Thymus (tissue), 11 donors: ENCODE measurements around the gene MED12. TPM values are rescaled to one million over a fixed set of nuclear protein-coding genes. Genes with fewer than 3 reads are reported as not detected.

Experiments
- DNase-seq, 9 donors: peaks; one replicate each; pipeline ENCODE4 v3.0.0-alpha.2; 2013; ENCODE audit warnings: low spot score in 9 of 9, low read depth in 6 of 9, missing footprints in 1 of 9
- H3K27ac ChIP-seq, 2 donors: one replicate each; pipeline ENCODE4 v1.5.1; 2013; ENCODE audit warnings: control low read depth in 1 of 2, low read depth in 1 of 2, low read length in 1 of 2, mild to moderate bottlenecking in 1 of 2, moderate library complexity in 1 of 2
- H3K27me3 ChIP-seq, 2 donors: one replicate each; pipeline ENCODE4 v1.5.1; 2013; ENCODE audit warnings: low read length in 1 of 2; ENCODE audit not compliant: control insufficient read depth in 2 of 2, insufficient read depth in 1 of 2
- H3K36me3 ChIP-seq, 2 donors: one replicate each; pipeline ENCODE4 v1.5.1; 2013; ENCODE audit warnings: low read length in 1 of 2, mild to moderate bottlenecking in 1 of 2, moderate library complexity in 1 of 2; ENCODE audit not compliant: control insufficient read depth in 2 of 2, insufficient read depth in 2 of 2
- H3K4me1 ChIP-seq, 2 donors: one replicate each; pipeline ENCODE4 v1.5.1; 2013; ENCODE audit warnings: low read length in 2 of 2; ENCODE audit not compliant: control insufficient read depth in 2 of 2, insufficient read depth in 2 of 2
- H3K4me3 ChIP-seq, 2 donors: one replicate each; pipeline ENCODE4 v1.5.1; 2013; ENCODE audit warnings: low read length in 2 of 2, control low read depth in 1 of 2, mild to moderate bottlenecking in 1 of 2
- H3K9me3 ChIP-seq, 2 donors: one replicate each; pipeline ENCODE4 v1.5.1; 2013; ENCODE audit warnings: low read length in 1 of 2, mild to moderate bottlenecking in 1 of 2; ENCODE audit not compliant: control insufficient read depth in 2 of 2, insufficient read depth in 1 of 2
- WGBS: extraction: QIAGEN DNeasy Blood & Tissue Kit; methylation state at CpG from one replicate; pipeline ENCODE4 v1.1.7; 2013; 5-methylcytosine and 5-hydroxymethylcytosine counted together
- polyA plus RNA-seq: library from polyadenylated mRNA; stranded (reverse); fragments of 200-250 nt; gene quantifications from one replicate; pipeline ENCODE4 v1.2.3, GENCODE V29; 2013
- total RNA-seq: library from RNA; stranded (reverse); fragments of 120-200 nt; gene quantifications from one replicate; pipeline ENCODE4 v1.2.4, GENCODE V29; 2013
- donor health status: healthy.

Gene MED12
- total and polyA plus RNA-seq, 2 donors, result 9.3 to 11.0 TPM

DNA sequence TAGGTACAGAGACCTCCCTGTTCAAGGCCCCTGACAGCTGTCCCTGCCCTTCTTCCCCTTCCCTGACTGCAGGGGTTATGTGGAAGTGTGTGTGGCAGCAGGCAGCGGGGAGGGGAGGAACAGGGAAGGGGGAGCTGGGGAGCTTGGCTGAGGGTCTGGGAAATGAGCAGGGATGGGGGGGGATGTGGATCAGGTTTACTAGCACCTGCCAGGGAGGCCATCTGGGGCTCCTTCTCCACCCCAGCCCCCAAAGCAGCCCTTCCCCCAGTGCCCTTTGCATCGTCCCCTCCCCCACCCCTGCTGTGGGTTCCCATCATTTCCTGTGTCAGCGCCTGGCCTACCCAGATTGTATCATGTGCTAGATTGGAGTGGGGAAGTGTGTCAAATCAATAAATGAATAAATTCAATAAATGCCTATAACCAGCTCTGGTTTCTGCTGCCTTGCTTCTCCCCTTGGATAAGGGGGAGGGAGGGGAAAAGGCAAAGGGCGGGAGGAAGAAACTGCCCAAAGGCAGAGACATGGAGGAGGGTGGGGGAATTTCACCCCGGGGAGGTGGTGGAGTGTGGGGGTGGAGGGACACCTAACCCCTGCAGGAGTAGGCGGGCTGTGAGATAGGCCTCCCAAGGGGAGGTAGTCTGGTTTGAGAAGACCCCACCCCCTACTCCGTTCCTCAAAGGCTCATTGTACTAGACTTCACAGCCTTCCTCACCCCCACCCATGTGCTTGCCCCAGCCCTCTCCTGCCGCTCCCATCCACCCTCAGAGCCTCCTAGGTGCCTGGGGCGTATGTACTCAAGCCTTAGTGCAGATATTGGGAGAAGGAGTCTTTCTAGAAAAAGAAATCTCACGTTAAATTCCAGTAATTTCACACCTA lies 15.0 kb upstream of the MED12 start:
- peaks cover 13 to 26% of the 10 kb centered on the region in 2 donors for H3K36me3 ChIP-seq
- peaks cover 15 to 90% of the 10 kb centered on the region in 2 donors for H3K4me1 ChIP-seq
- H3K27me3 ChIP-seq, result peaks cover 0 to 3% of the 10 kb centered on the region in 2 donors
- peak overlapping the region; percentile 92 to 93 for H3K27ac ChIP-seq
- H3K4me3 ChIP-seq, result peak overlapping the region; percentile 48 to 70
- H3K9me3 ChIP-seq, result no peaks in the 10 kb centered on the region
- peak in 5 of 9 donors; percentile 61 to 91 (median 78) for DNase-seq
- 5% methylated on average over 10 of the region's 10 CpGs for whole genome bisulfite sequencing

DNA sequence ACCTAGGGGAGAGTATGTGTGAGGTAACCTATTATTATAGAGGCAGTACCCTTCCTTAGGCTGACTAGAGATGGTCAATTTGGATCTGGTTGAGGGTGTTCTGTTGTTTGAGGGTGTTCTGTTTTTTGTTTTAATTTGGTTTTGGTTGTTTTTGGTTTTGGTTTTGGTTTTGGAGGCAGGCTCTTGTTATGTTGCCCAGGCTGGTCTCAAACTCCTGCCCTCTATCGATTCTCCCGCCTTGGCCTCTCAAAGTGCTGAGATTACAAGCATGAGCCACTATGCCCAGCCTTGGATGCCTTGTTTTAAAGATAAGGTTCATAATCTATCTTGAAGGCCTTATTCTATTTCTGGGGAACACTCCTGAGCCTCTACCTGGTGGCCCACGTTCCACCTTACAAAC lies 12.8 kb upstream of the MED12 start:
- H3K9me3 ChIP-seq, result no peaks in the 10 kb centered on the region
- WGBS, result 91% methylated on average over 3 of the region's 3 CpGs
- peak overlapping the region; percentile 31 to 62 for H3K27ac ChIP-seq
- H3K4me1 ChIP-seq, result peaks cover 12 to 79% of the 10 kb centered on the region in 2 donors
- H3K27me3 ChIP-seq, result peaks cover 0 to 1% of the 10 kb centered on the region in 2 donors
- H3K36me3 ChIP-seq, result peaks cover 13 to 38% of the 10 kb centered on the region in 2 donors
- DNase-seq, result no peak
- H3K4me3 ChIP-seq, result no peak overlapping the region

DNA sequence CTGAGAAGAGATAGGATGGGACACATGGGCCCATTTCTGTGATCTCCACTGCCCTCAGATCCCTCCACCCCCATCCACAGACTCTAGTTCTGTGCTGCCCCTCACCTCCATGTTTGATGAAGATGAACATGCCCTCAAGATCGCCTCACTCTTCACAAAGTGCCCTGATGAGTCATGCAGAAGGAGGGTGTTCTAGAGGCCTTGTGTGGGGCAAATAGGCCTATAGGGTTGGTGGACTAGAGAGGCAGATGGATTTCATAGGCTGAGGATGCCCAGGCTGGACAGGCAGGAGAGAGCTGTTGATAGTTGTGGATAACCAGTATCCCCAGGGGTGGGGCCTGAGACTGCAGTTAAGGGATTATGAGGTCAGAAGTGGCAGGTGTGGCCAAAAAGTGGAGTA lies 12.0 kb upstream of the MED12 start, which contains the start of gene CXorf65:
TSS of gene CXorf65 (minus strand) at position 314 of the 400 bp plus-strand sequence. CDS start at position 130, 184 bp downstream.
- H3K36me3 ChIP-seq, result peaks cover 13 to 38% of the 10 kb centered on the region in 2 donors
- peak within 1 kb of the TSS; percentile 74 to 91 for H3K27ac ChIP-seq
- no peaks in the 10 kb centered on the region for H3K27me3 ChIP-seq
- peak within 1 kb of the TSS; percentile 53 to 80 for H3K4me3 ChIP-seq
- no peak for DNase-seq
- no peaks in the 10 kb centered on the region for H3K9me3 ChIP-seq
- peaks cover 12 to 71% of the 10 kb centered on the region in 2 donors for H3K4me1 ChIP-seq
- 71% methylated on average over 1 of the region's 1 CpG for WGBS

GRCh38 chrX:71107245-71107644 lies 11.2 kb upstream of the MED12 start:
- Histone ChIP-seq H3K4me3 (peak overlapping the region; percentile 53 to 80), H3K36me3 (peaks cover 11 to 30% of the 10 kb centered on the region in 2 donors), H3K27me3 (no peaks in the 10 kb centered on the region), H3K27ac (peak overlapping the region; percentile 74 to 91), H3K4me1 (peaks cover 11 to 69% of the 10 kb centered on the region in 2 donors), H3K9me3 (no peaks in the 10 kb centered on the region)
- DNase-seq, result no peak
- WGBS, result 69% methylated on average over 4 of the region's 4 CpGs

DNA sequence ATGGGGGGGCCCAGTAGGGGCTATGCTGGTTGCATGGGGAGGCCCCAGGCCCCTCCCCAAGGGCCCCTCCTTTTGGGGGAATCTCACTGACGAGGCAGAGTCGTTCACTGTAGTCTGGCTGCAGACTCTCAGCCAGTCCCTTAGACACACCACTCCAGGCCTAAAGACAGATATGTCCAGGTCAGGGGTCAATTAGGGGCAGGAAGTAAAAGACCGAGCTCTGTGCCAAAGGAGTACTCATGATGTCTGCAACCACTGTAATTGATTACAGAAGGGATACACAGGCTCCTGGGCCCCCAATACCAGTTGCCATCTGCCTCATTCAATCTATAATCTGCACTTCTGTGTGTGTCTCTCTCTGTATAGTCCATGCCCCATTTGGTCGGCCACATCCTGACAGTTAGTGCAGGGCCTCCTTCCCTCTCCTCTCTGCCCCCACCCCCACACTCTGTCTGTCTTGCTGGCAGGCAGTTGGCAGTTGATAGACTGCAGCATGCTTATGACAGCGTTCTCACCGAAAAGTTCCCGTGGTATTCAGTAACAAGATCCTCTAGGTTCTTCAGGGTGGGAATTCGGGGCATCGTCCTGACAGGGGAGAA lies 10.5 kb upstream of the MED12 start:
- H3K27ac ChIP-seq, result peak overlapping the region; percentile 74 to 91
- DNase-seq, result peak in 3 of 9 donors; percentile 58 to 79 (median 59)
- H3K36me3 ChIP-seq, result peaks cover 9 to 30% of the 10 kb centered on the region in 2 donors

GRCh38 chrX:71109051-71109450 lies 9.3 kb upstream of the MED12 start:
- Histone ChIP-seq H3K27ac (peak overlapping the region; percentile 53 to 91), H3K4me3 (peak overlapping the region; percentile 53 to 80), H3K36me3 (peaks cover 9 to 30% of the 10 kb centered on the region in 2 donors), H3K27me3 (no peaks in the 10 kb centered on the region), H3K9me3 (no peaks in the 10 kb centered on the region), H3K4me1 (peaks cover 7 to 64% of the 10 kb centered on the region in 2 donors)
- WGBS, result 64% methylated on average over 6 of the region's 6 CpGs
- no peak for DNase-seq

More for the DNA sequence above, 10.5 kb upstream of the MED12 start:
- peak overlapping the region; percentile 53 to 80 for H3K4me3 ChIP-seq
- H3K4me1 ChIP-seq, result peaks cover 10 to 67% of the 10 kb centered on the region in 2 donors
- 2% methylated on average over 9 of the region's 9 CpGs for WGBS
- no peaks in the 10 kb centered on the region for H3K27me3 ChIP-seq
- no peaks in the 10 kb centered on the region for H3K9me3 ChIP-seq

- Histone ChIP-seq H3K9me3 (no peaks in the 10 kb centered on the region), H3K27me3 (no peaks in the 10 kb centered on the region), H3K4me1 (peaks cover 6 to 43% of the 10 kb centered on the region in 2 donors), H3K4me3 (peak within 1 kb of the TSS; percentile 53 to 80), H3K36me3 (peaks cover 9 to 25% of the 10 kb centered on the region in 2 donors), H3K27ac (peak within 1 kb of the TSS; percentile 86 to 95)
- WGBS, result 5% methylated on average over 8 of the region's 8 CpGs
- DNase-seq, result peak; percentile 70 to 94 (median 83)
Measured at GRCh38 chrX:71111141-71111843, 7.1 kb upstream of the MED12 start, which contains the start of gene IL2RG. Gene IL2RG (minus strand): TSS chrX:71111577. CDS start chrX:71111539, 38 bp downstream.

GRCh38 chrX:71111921-71112431 lies 6.4 kb upstream of the MED12 start:
- Histone ChIP-seq H3K4me3 (peak overlapping the region; percentile 53 to 80), H3K27me3 (no peaks in the 10 kb centered on the region), H3K27ac (peak overlapping the region; percentile 86 to 95), H3K4me1 (peaks cover 4 to 36% of the 10 kb centered on the region in 2 donors), H3K9me3 (no peaks in the 10 kb centered on the region), H3K36me3 (peaks cover 7 to 25% of the 10 kb centered on the region in 2 donors)
- no peak for DNase-seq
- WGBS, result 12% methylated on average over 5 of the region's 5 CpGs
